ENCODE data around the gene ADAD1. TPM values are rescaled to one million over a fixed set of nuclear protein-coding genes. Genes with fewer than 3 reads are reported as not detected.

The ADAD1 gene
- total RNA-seq, 1 experiment from 2014 or later, result not detected

GRCh38 chr4:122458625-122459024, 79.8 kb downstream of the ADAD1 start:
- Histone ChIP-seq H3K4me3 (ENCODE audit: low read length) (peak overlapping the region; percentile 55), H3K79me2 (ENCODE audit: low read length) (no peaks in the 10 kb centered on the region), H2AFZ (ENCODE audit: low read length) (peak overlapping the region; percentile 91), H3K9ac (ENCODE audit: low read length) (peak overlapping the region; percentile 45), H3K4me1 (ENCODE audit: low read length) (peaks cover 28% of the 10 kb centered on the region), H3K9me3 (ENCODE audit: low read length) (no peaks in the 10 kb centered on the region), H3K27me3 (ENCODE audit: low read length) (no peaks in the 10 kb centered on the region), H3K36me3 (ENCODE audit: insufficient read depth, low read length) (no peaks in the 10 kb centered on the region), H3K9me2 (replicated peaks; ENCODE audit: insufficient read depth, low read length) (no peaks in the 10 kb centered on the region), H3K4me2 (ENCODE audit: low read depth, low read length, poor library complexity, severe bottlenecking) (peak overlapping the region; percentile 67), H4K20me1 (ENCODE audit: insufficient read depth, low read depth, low read length) (no peaks in the 10 kb centered on the region), H3K27ac (ENCODE audit: low read length) (peak overlapping the region; percentile 50; the same call in 1 of the 2 replicates)
- DNase-seq, result peak; percentile 67

GRCh38 chr4:122469457-122469856, 90.6 kb downstream of the ADAD1 start:
- Histone ChIP-seq H3K9me2 (replicated peaks; ENCODE audit: insufficient read depth, low read length) (no peaks in the 10 kb centered on the region), H3K4me3 (ENCODE audit: low read length) (no peak overlapping the region), H3K27me3 (ENCODE audit: low read length) (no peaks in the 10 kb centered on the region), H4K20me1 (ENCODE audit: insufficient read depth, low read depth, low read length) (no peaks in the 10 kb centered on the region), H3K79me2 (ENCODE audit: low read length) (no peaks in the 10 kb centered on the region), H3K9me3 (ENCODE audit: low read length) (no peaks in the 10 kb centered on the region), H3K9ac (ENCODE audit: low read length) (no peak overlapping the region), H2AFZ (ENCODE audit: low read length) (no peak overlapping the region), H3K4me2 (ENCODE audit: low read depth, low read length, poor library complexity, severe bottlenecking) (no peak overlapping the region), H3K27ac (ENCODE audit: low read length) (no peak overlapping the region), H3K4me1 (ENCODE audit: low read length) (peaks cover 9% of the 10 kb centered on the region), H3K36me3 (ENCODE audit: insufficient read depth, low read length) (no peaks in the 10 kb centered on the region)
- DNase-seq, result no peak

GRCh38 chr4:122475233-122475632, 96.4 kb downstream of the ADAD1 start:
- Histone ChIP-seq H3K9ac (ENCODE audit: low read length) (no peak overlapping the region), H2AFZ (ENCODE audit: low read length) (no peak overlapping the region), H3K4me1 (ENCODE audit: low read length) (peaks cover 22% of the 10 kb centered on the region), H3K9me2 (replicated peaks; ENCODE audit: insufficient read depth, low read length) (no peaks in the 10 kb centered on the region), H3K27ac (ENCODE audit: low read length) (no peak overlapping the region), H3K27me3 (ENCODE audit: low read length) (no peaks in the 10 kb centered on the region), H4K20me1 (ENCODE audit: insufficient read depth, low read depth, low read length) (no peaks in the 10 kb centered on the region), H3K9me3 (ENCODE audit: low read length) (no peaks in the 10 kb centered on the region), H3K36me3 (ENCODE audit: insufficient read depth, low read length) (no peaks in the 10 kb centered on the region), H3K4me2 (ENCODE audit: low read depth, low read length, poor library complexity, severe bottlenecking) (no peak overlapping the region), H3K79me2 (ENCODE audit: low read length) (no peaks in the 10 kb centered on the region), H3K4me3 (ENCODE audit: low read length) (no peak overlapping the region)
- peak; percentile 17 for DNase-seq

GRCh38 chr4:122476126-122476525, 97.3 kb downstream of the ADAD1 start:
- Histone ChIP-seq H2AFZ (ENCODE audit: low read length) (no peak overlapping the region), H3K9ac (ENCODE audit: low read length) (no peak overlapping the region), H3K27me3 (ENCODE audit: low read length) (no peaks in the 10 kb centered on the region), H3K9me3 (ENCODE audit: low read length) (no peaks in the 10 kb centered on the region), H3K79me2 (ENCODE audit: low read length) (no peaks in the 10 kb centered on the region), H3K4me2 (ENCODE audit: low read depth, low read length, poor library complexity, severe bottlenecking) (no peak overlapping the region), H3K4me3 (ENCODE audit: low read length) (no peak overlapping the region), H3K27ac (ENCODE audit: low read length) (no peak overlapping the region), H3K36me3 (ENCODE audit: insufficient read depth, low read length) (no peaks in the 10 kb centered on the region), H3K9me2 (replicated peaks; ENCODE audit: insufficient read depth, low read length) (no peaks in the 10 kb centered on the region), H3K4me1 (ENCODE audit: low read length) (peaks cover 30% of the 10 kb centered on the region), H4K20me1 (ENCODE audit: insufficient read depth, low read depth, low read length) (no peaks in the 10 kb centered on the region)
- peak; percentile 46 for DNase-seq

GRCh38 chr4:122476745-122477144, 97.9 kb downstream of the ADAD1 start:
- Histone ChIP-seq H4K20me1 (ENCODE audit: insufficient read depth, low read depth, low read length) (no peaks in the 10 kb centered on the region), H3K4me2 (ENCODE audit: low read depth, low read length, poor library complexity, severe bottlenecking) (no peak overlapping the region), H3K4me3 (ENCODE audit: low read length) (no peak overlapping the region), H3K9me2 (replicated peaks; ENCODE audit: insufficient read depth, low read length) (no peaks in the 10 kb centered on the region), H3K27ac (ENCODE audit: low read length) (no peak overlapping the region), H3K4me1 (ENCODE audit: low read length) (peaks cover 36% of the 10 kb centered on the region), H3K36me3 (ENCODE audit: insufficient read depth, low read length) (no peaks in the 10 kb centered on the region), H3K9me3 (ENCODE audit: low read length) (no peaks in the 10 kb centered on the region), H3K79me2 (ENCODE audit: low read length) (no peaks in the 10 kb centered on the region), H2AFZ (ENCODE audit: low read length) (no peak overlapping the region), H3K9ac (ENCODE audit: low read length) (no peak overlapping the region), H3K27me3 (ENCODE audit: low read length) (no peaks in the 10 kb centered on the region)
- peak; percentile 35 for DNase-seq

Other genes with a start within 250 kb of the ADAD1 start
- 78.4 and 164 TPM in 2 replicates for gene BLTP1, start 226.7 kb upstream of the ADAD1 start, total RNA-seq (2014; rRNA removed; shearing (Covaris generic); ENCODE audit: low replicate concordance)
- not detected in 2 replicates for gene IL2, start 77.7 kb downstream of the ADAD1 start, total RNA-seq (2014; rRNA removed; shearing (Covaris generic); ENCODE audit: low replicate concordance)
- not detected in 2 replicates for gene IL21, start 242.1 kb downstream of the ADAD1 start, total RNA-seq (2014; rRNA removed; shearing (Covaris generic); ENCODE audit: low replicate concordance)

All from Karpas-422 (cell line).